Memory B cell (primary cell): ENCODE measurements around the gene ZER1.

Source experiments
- ATAC-seq: fragments of 150-1000 bp; cut with Tn5 transposase; 2 replicates; pipeline ENCODE4 v1.10.0; 2021; ENCODE audit warnings: low read depth, mild to moderate bottlenecking, moderate library complexity
- DNase-seq, 2 donors: peaks; one replicate each; pipeline ENCODE4 v3.0.0; 2022; ENCODE audit warnings: low spot score in 2 of 2
- H3K27ac Mint-ChIP-seq: one replicate; pipeline ENCODE4 v1.8.0; 2022; ENCODE audit warnings: mild to moderate bottlenecking, moderate library complexity, mixed read lengths
- H3K27me3 Mint-ChIP-seq: one replicate; pipeline ENCODE4 v1.8.0; 2022; ENCODE audit warnings: mixed read lengths
- H3K36me3 Mint-ChIP-seq: one replicate; pipeline ENCODE4 v1.8.0; 2022; ENCODE audit warnings: mild to moderate bottlenecking, mixed read lengths
- H3K4me1 Mint-ChIP-seq: one replicate; pipeline ENCODE4 v1.8.0; 2022; ENCODE audit warnings: mixed read lengths
- H3K4me3 Mint-ChIP-seq: one replicate; pipeline ENCODE4 v1.8.0; 2022; ENCODE audit warnings: mild to moderate bottlenecking, moderate library complexity, mixed read lengths
- H3K9me3 Mint-ChIP-seq: one replicate; pipeline ENCODE4 v1.8.0; 2022; ENCODE audit warnings: mixed read lengths

ZER1 gene

GRCh38 chr9:128690684-128691034 lies 81.1 kb downstream of the ZER1 start:
- DNase-seq (no peak), ATAC-seq (no peak)
- Mint-ChIP-seq H3K27ac (peak overlapping the region; percentile 94), H3K9me3 (no peaks in the 10 kb centered on the region), H3K27me3 (no peaks in the 10 kb centered on the region), H3K4me1 (peaks cover 29% of the 10 kb centered on the region), H3K4me3 (peak overlapping the region; percentile 99), H3K36me3 (peaks cover 15% of the 10 kb centered on the region)

GRCh38 chr9:128689820-128690683 lies 81.7 kb downstream of the ZER1 start:
- peaks cover 15% of the 10 kb centered on the region for H3K36me3 Mint-ChIP-seq
- peak; percentile 15 for ATAC-seq
- H3K4me3 Mint-ChIP-seq, result peak overlapping the region; percentile 99
- no peak for DNase-seq
- H3K4me1 Mint-ChIP-seq, result peaks cover 34% of the 10 kb centered on the region
- peak overlapping the region; percentile 94 for H3K27ac Mint-ChIP-seq
- no peaks in the 10 kb centered on the region for H3K27me3 Mint-ChIP-seq
- no peaks in the 10 kb centered on the region for H3K9me3 Mint-ChIP-seq

GRCh38 chr9:128689293-128689774 lies 82.4 kb downstream of the ZER1 start:
- peaks cover 12% of the 10 kb centered on the region for H3K36me3 Mint-ChIP-seq
- no peaks in the 10 kb centered on the region for H3K27me3 Mint-ChIP-seq
- no peaks in the 10 kb centered on the region for H3K9me3 Mint-ChIP-seq
- ATAC-seq, result peak; percentile 24
- H3K4me1 Mint-ChIP-seq, result peaks cover 41% of the 10 kb centered on the region
- peak overlapping the region; percentile 72 for H3K4me3 Mint-ChIP-seq
- DNase-seq, result no peak
- peak overlapping the region; percentile 88 for H3K27ac Mint-ChIP-seq

GRCh38 chr9:128688501-128689292 lies 83.0 kb downstream of the ZER1 start, which contains the start of gene SET:
SET (plus strand) TSS chr9:128689222; CDS start chr9:128689583, 361 bp downstream.
- ATAC-seq (peak; percentile 76), DNase-seq (peak; percentile 84 to 92)
- Mint-ChIP-seq H3K27me3 (no peaks in the 10 kb centered on the region), H3K36me3 (peaks cover 11% of the 10 kb centered on the region), H3K4me1 (peaks cover 41% of the 10 kb centered on the region), H3K9me3 (no peaks in the 10 kb centered on the region), H3K27ac (peak within 1 kb of the TSS; percentile 88), H3K4me3 (peak within 1 kb of the TSS; percentile 83)

- Mint-ChIP-seq H3K36me3 (peaks cover 7% of the 10 kb centered on the region), H3K27ac (no peak overlapping the region), H3K4me3 (peak overlapping the region; percentile 83), H3K4me1 (peaks cover 44% of the 10 kb centered on the region), H3K9me3 (no peaks in the 10 kb centered on the region), H3K27me3 (no peaks in the 10 kb centered on the region)
- no peak for ATAC-seq
- no peak for DNase-seq
Observed at GRCh38 chr9:128687453-128687852, 84.3 kb downstream of the ZER1 start.

- Mint-ChIP-seq H3K27me3 (no peaks in the 10 kb centered on the region), H3K4me1 (peaks cover 42% of the 10 kb centered on the region)
Observed at GRCh38 chr9:128685636-128686489, 85.9 kb downstream of the ZER1 start.

GRCh38 chr9:128684325-128685199 lies 87.2 kb downstream of the ZER1 start:
- peak overlapping the region; percentile 96 for H3K4me3 Mint-ChIP-seq
- peaks cover 40% of the 10 kb centered on the region for H3K4me1 Mint-ChIP-seq
- peak; percentile 60 to 63 for DNase-seq
- ATAC-seq, result peak; percentile 51
- no peaks in the 10 kb centered on the region for H3K9me3 Mint-ChIP-seq
- peaks cover 5% of the 10 kb centered on the region for H3K36me3 Mint-ChIP-seq
- peak overlapping the region; percentile 97 for H3K27ac Mint-ChIP-seq
- no peaks in the 10 kb centered on the region for H3K27me3 Mint-ChIP-seq

More at GRCh38 chr9:128685636-128686489, 85.9 kb downstream of the ZER1 start:
- Mint-ChIP-seq H3K9me3 (no peaks in the 10 kb centered on the region), H3K4me3 (peak overlapping the region; percentile 96), H3K27ac (peak overlapping the region; percentile 97), H3K36me3 (peaks cover 5% of the 10 kb centered on the region)
- DNase-seq (no peak), ATAC-seq (no peak)

GRCh38 chr9:128684065-128684324 lies 87.7 kb downstream of the ZER1 start:
- Mint-ChIP-seq H3K36me3 (peaks cover 5% of the 10 kb centered on the region), H3K27ac (peak overlapping the region; percentile 97)

GRCh38 chr9:128683340-128684064 lies 88.2 kb downstream of the ZER1 start:
- DNase-seq (peak; percentile 58 to 63), ATAC-seq (peak; percentile 66)
- H3K27ac Mint-ChIP-seq, result peak overlapping the region; percentile 97
- H3K9me3 Mint-ChIP-seq, result no peaks in the 10 kb centered on the region
- peaks cover 40% of the 10 kb centered on the region for H3K4me1 Mint-ChIP-seq
- no peaks in the 10 kb centered on the region for H3K27me3 Mint-ChIP-seq
- peaks cover 5% of the 10 kb centered on the region for H3K36me3 Mint-ChIP-seq
- H3K4me3 Mint-ChIP-seq, result peak overlapping the region; percentile 96

More at GRCh38 chr9:128684065-128684324, 87.7 kb downstream of the ZER1 start:
- DNase-seq (no peak), ATAC-seq (no peak)
- Mint-ChIP-seq H3K4me1 (peaks cover 40% of the 10 kb centered on the region), H3K4me3 (peak overlapping the region; percentile 96), H3K27me3 (no peaks in the 10 kb centered on the region), H3K9me3 (no peaks in the 10 kb centered on the region)
